ENCODE measurements around the gene WFS1. TPM values are rescaled to one million over a fixed set of nuclear protein-coding genes. Genes with fewer than 3 reads are reported as not detected.

The WFS1 gene
- total RNA-seq, 4 donors from 2014 or later, result 62.3 to 159 (median 104) TPM

- intact Hi-C loops (cut with DNase I), result no loop called here
- Histone ChIP-seq H3K36me3 (no peaks in the 10 kb centered on the region), H3K9me3 (peaks cover 0 to 17% (median 11%) of the 10 kb centered on the region in 4 donors), H3K4me3 (no peak overlapping the region), H3K27me3 (peaks cover 0 to 75% (median 12%) of the 10 kb centered on the region in 4 donors), H3K4me1 (peaks cover 5 to 13% (median 8%) of the 10 kb centered on the region in 4 donors), H3K27ac (replicated peaks in 1 of 4) (no peak overlapping the region)
- DNase-seq (ENCODE audit: extremely low spot score), result no peak
- TF ChIP-seq POLR2AphosphoS5 (IDR thresholded peaks at IDR 0.05) (no peak), CTCF (IDR thresholded peaks at IDR 0.05) (no peak), POLR2A (IDR thresholded peaks at IDR 0.05; ENCODE audit: low read depth) (no peak), EP300 (IDR thresholded peaks at IDR 0.05) (no peak)
- WGBS, result 57% methylated on average over 9 of the region's 9 CpGs
These were observed 23.4 kb upstream of the WFS1 start for GRCh38 chr4:6246170-6246634.

GRCh38 chr4:6248394-6248793, 21.3 kb upstream of the WFS1 start:
- no peak overlapping the region for H3K27ac ChIP-seq (replicated peaks in 1 of 4)
- intact Hi-C loops (cut with DNase I), result no loop called here
- H3K36me3 ChIP-seq, result no peaks in the 10 kb centered on the region
- whole genome bisulfite sequencing, result 81% methylated on average over 10 of the region's 10 CpGs
- peaks cover 5 to 13% (median 8%) of the 10 kb centered on the region in 4 donors for H3K4me1 ChIP-seq
- peaks cover 0 to 17% (median 11%) of the 10 kb centered on the region in 4 donors for H3K9me3 ChIP-seq
- no peak overlapping the region for H3K4me3 ChIP-seq
- no peak for DNase-seq (ENCODE audit: extremely low spot score)
- TF ChIP-seq POLR2A (IDR thresholded peaks at IDR 0.05; ENCODE audit: low read depth), result no peak
- no peak for TF ChIP-seq EP300 (IDR thresholded peaks at IDR 0.05)
- no peak for TF ChIP-seq POLR2AphosphoS5 (IDR thresholded peaks at IDR 0.05)
- no peak for TF ChIP-seq CTCF (IDR thresholded peaks at IDR 0.05)
- H3K27me3 ChIP-seq, result peaks cover 0 to 66% (median 12%) of the 10 kb centered on the region in 4 donors

- Histone ChIP-seq H3K27ac (replicated peaks in 1 of 4) (no peak overlapping the region), H3K4me1 (peaks cover 4 to 9% (median 5%) of the 10 kb centered on the region in 4 donors), H3K4me3 (no peak overlapping the region), H3K27me3 (peaks cover 0 to 46% (median 7%) of the 10 kb centered on the region in 4 donors), H3K36me3 (no peaks in the 10 kb centered on the region), H3K9me3 (peaks cover 0 to 6% (median under 1%) of the 10 kb centered on the region in 4 donors)
- DNase-seq (ENCODE audit: extremely low spot score), result no peak
- TF ChIP-seq CTCF (IDR thresholded peaks at IDR 0.05) (peak; percentile 82 to 85 (median 84)), POLR2AphosphoS5 (IDR thresholded peaks at IDR 0.05) (no peak)
- intact Hi-C loops (cut with DNase I), result loop anchor here (1.0 kb wide), 1 partner anchor 78 kb away; no protein-coding TSS in a partner anchor
- WGBS, result 15% methylated on average over 15 of the region's 15 CpGs
These were observed 19.2 kb upstream of the WFS1 start for GRCh38 chr4:6250235-6250983.

GRCh38 chr4:6250984-6251295, 18.7 kb upstream of the WFS1 start:
- Histone ChIP-seq H3K36me3 (no peaks in the 10 kb centered on the region), H3K9me3 (peaks cover 0 to 5% (median 0%) of the 10 kb centered on the region in 4 donors), H3K4me1 (peaks cover 0 to 3% (median under 1%) of the 10 kb centered on the region in 4 donors), H3K27ac (replicated peaks in 1 of 4) (no peak overlapping the region), H3K4me3 (no peak overlapping the region), H3K27me3 (peaks cover 0 to 41% (median 3%) of the 10 kb centered on the region in 4 donors)
- no peak for TF ChIP-seq POLR2A (IDR thresholded peaks at IDR 0.05; ENCODE audit: low read depth)
- TF ChIP-seq CTCF (IDR thresholded peaks at IDR 0.05), result no peak
- TF ChIP-seq POLR2AphosphoS5 (IDR thresholded peaks at IDR 0.05), result no peak
- TF ChIP-seq EP300 (IDR thresholded peaks at IDR 0.05), result no peak
- intact Hi-C loops (cut with DNase I), result loop anchor here (1.0 kb wide), 1 partner anchor 77 kb away; no protein-coding TSS in a partner anchor
- DNase-seq (ENCODE audit: extremely low spot score), result no peak
- WGBS, result 0% methylated on average over 1 of the region's 1 CpG

Data from esophagus muscularis mucosa (tissue), 4 donors.